ENCODE results near the gene CHRD. TPM values are rescaled to one million over a fixed set of nuclear protein-coding genes. Genes with fewer than 3 reads are reported as not detected.
A peak's percentile ranks its signal among the peaks of the same experiment; 100 is the strongest.

CHRD gene
- total RNA-seq, 1 experiment from 2014 or later, result 1.8 TPM

DNA sequence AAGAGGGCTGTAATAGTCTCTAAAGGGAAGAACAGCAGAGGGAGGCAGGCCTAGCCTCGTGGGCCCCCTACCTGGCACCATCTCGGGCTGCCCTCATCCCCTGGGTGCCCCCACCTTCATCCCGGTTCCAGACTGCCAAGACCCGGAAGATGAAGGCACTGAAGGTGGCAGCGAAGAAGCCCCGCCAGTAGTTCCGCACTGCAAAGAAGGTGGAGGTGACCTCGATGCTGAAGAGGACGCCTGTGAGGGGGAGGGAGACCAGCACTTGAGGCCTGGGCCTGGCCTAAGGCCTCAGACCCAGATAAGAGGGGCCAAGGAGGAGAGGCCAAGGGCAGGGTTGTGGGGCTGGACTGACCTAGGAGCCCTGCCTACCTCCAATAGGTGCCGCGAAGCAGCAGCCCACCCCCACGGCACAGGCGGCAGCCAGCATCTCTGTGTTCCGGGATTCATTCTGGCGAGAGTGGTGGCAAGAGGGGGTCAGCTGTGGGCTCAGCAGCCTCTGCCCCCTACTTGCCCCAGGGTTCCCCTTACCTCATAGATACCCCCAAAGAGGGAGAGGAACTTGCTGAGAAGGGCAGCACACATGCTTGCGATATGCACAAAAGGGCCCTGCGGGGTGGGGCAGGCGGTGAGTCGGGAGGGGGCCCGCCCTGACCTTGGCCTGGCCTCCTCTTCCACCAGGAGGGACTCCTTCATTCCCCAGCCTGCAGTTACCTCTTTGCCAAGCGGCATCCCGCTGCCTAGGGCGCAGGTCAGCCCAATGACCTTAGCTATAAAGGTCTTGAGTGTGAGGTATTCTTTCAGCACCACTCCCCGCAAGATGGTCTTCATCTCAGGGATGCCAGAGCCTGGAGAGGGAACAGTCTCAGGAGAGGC, 22.4 kb upstream of the CHRD start:
- no peak overlapping the region for H2AFZ ChIP-seq (ENCODE audit: low read length)
- no peak overlapping the region for H3K9ac ChIP-seq (ENCODE audit: extremely low read depth, insufficient read length, low read length)
- H3K27me3 ChIP-seq (ENCODE audit: insufficient read depth, low read length), result no peaks in the 10 kb centered on the region; the same call in 1 of the 2 replicates
- no peaks in the 10 kb centered on the region; the same call in 1 of the 2 replicates for H3K79me2 ChIP-seq (ENCODE audit: insufficient read depth, low read length)
- H3K23me2 ChIP-seq (ENCODE audit: insufficient read length, low read depth, low read length, poor library complexity, severe bottlenecking), result peaks cover 17% of the 10 kb centered on the region
- no peak overlapping the region for H4K8ac ChIP-seq (replicated peaks; ENCODE audit: insufficient read length, low read depth, low read length)
- no peak overlapping the region for H3K4me3 Mint-ChIP-seq
- H3K4me1 Mint-ChIP-seq, result peaks cover 18 to 24% of the 10 kb centered on the region in 2 experiments
- no peaks in the 10 kb centered on the region for H3K9me3 ChIP-seq (ENCODE audit: control insufficient read depth, low read depth, low read length)
- H3K9me3 Mint-ChIP-seq, result no peaks in the 10 kb centered on the region; a peak in 1 of 5 replicates
- H3K36me3 Mint-ChIP-seq (ENCODE audit: insufficient read depth in 1 of 3, low read depth in 3 of 3), result peaks cover 15 to 40% (median 34%) of the 10 kb centered on the region in 3 experiments; a peak in 6 of 7 replicates
- H4K20me1 ChIP-seq (ENCODE audit: control insufficient read depth, insufficient read depth, insufficient read length), result no peaks in the 10 kb centered on the region
- no CpG with 5 or more reads among the region's 24 CpGs for WGBS (ENCODE audit: extremely low coverage, insufficient read length, low lambda C conversion rate)
- H3K23ac ChIP-seq (ENCODE audit: insufficient read length, low read depth, low read length), result no peak overlapping the region
- H2BK12ac ChIP-seq (ENCODE audit: insufficient read length, low read depth, low read length), result no peak overlapping the region
- H3K27ac ChIP-seq (ENCODE audit: insufficient read length, low read depth, low read length), result no peak overlapping the region
- no peaks in the 10 kb centered on the region for H3K79me1 ChIP-seq (ENCODE audit: insufficient read depth, low read depth, low read length, poor library complexity, severe bottlenecking)
- H3K4me1 ChIP-seq (ENCODE audit: insufficient read depth, low read length), result peaks cover 2% of the 10 kb centered on the region; the same call in 1 of the 2 replicates
- peaks cover 8% of the 10 kb centered on the region for H3K27me3 Mint-ChIP-seq (ENCODE audit: low read depth)
- no peak overlapping the region for H2BK5ac ChIP-seq (ENCODE audit: insufficient read length, low read length)
- peak; percentile 21 for DNase-seq
- H2AK5ac ChIP-seq (ENCODE audit: insufficient read length, low read length), result no peak overlapping the region
- H3K18ac ChIP-seq (ENCODE audit: insufficient read length, low read depth, low read length), result no peak overlapping the region
- H3T11ph ChIP-seq (ENCODE audit: low read length), result no peak overlapping the region
- no peak overlapping the region for H2BK20ac ChIP-seq (ENCODE audit: low read depth, low read length, poor library complexity, severe bottlenecking)
- no peak overlapping the region for H4K91ac ChIP-seq (ENCODE audit: insufficient read length, low read depth, low read length)
- no peak overlapping the region for H2BK120ac ChIP-seq (ENCODE audit: low read depth, low read length, poor library complexity, severe bottlenecking)
- no peak overlapping the region for H4K5ac ChIP-seq (ENCODE audit: insufficient read length, low read depth, low read length)
- H3K4ac ChIP-seq (ENCODE audit: low read depth, low read length), result no peak overlapping the region
- no peak overlapping the region for H3K4me2 ChIP-seq (ENCODE audit: insufficient read depth, insufficient read length, low read length)
- H3K27ac Mint-ChIP-seq, result no peak overlapping the region
- no peak for TF ChIP-seq CTCF (conservative IDR thresholded peaks at IDR 0.05)
- H3K14ac ChIP-seq (ENCODE audit: insufficient read depth, low read length), result no peak overlapping the region
- H3K56ac ChIP-seq (ENCODE audit: insufficient read length, low read depth, low read length), result no peak overlapping the region
- H2BK15ac ChIP-seq (ENCODE audit: low read depth, low read length), result no peak overlapping the region
